ENCODE measurements around the gene RAB43.
"Not testable (repeated sequence)": the region's sequence is repeated elsewhere in the genome, so short reads cannot be mapped to it uniquely, and the experiment has no call there.

RAB43 gene

GRCh38 chr3:129121016-129121791, 400 bp downstream of the RAB43 start:
- peak in 1 of 5 donors; percentile 65 for DNase-seq

GRCh38 chr3:129120254-129121004, 1.2 kb downstream of the RAB43 start:
- DNase-seq, result peak; percentile 77 to 98 (median 86)

- DNase-seq, result peak in 1 of 5 donors; percentile 45
Observed at GRCh38 chr3:129119365-129120100, 2.1 kb downstream of the RAB43 start.

- peak in 4 of 5 donors; percentile 43 to 75 (median 54) for DNase-seq
Observed at GRCh38 chr3:129118745-129119144, 2.9 kb downstream of the RAB43 start.

GRCh38 chr3:129117134-129117533, 4.5 kb downstream of the RAB43 start:
- DNase-seq, result no peak

- DNase-seq, result peak in 1 of 5 donors; percentile 42
Observed at GRCh38 chr3:129116482-129116946, 5.1 kb downstream of the RAB43 start.

GRCh38 chr3:129114455-129114854, 7.1 kb downstream of the RAB43 start:
- no peak for DNase-seq

- DNase-seq, result peak in 1 of 5 donors; percentile 93
Observed at GRCh38 chr3:129112308-129113052, 9.1 kb downstream of the RAB43 start.

- DNase-seq, result not testable (repeated sequence)
Observed at GRCh38 chr3:129111076-129111780, 10.4 kb downstream of the RAB43 start.

GRCh38 chr3:129107793-129108192, 13.8 kb downstream of the RAB43 start:
- DNase-seq, result no peak

GRCh38 chr3:129106866-129107565, 14.6 kb downstream of the RAB43 start:
- DNase-seq, result no peak

GRCh38 chr3:129106320-129106719, 15.3 kb downstream of the RAB43 start:
- no peak for DNase-seq

- DNase-seq, result no peak
Observed at GRCh38 chr3:129105862-129106261, 15.7 kb downstream of the RAB43 start.

GRCh38 chr3:129104498-129105079, 17.0 kb downstream of the RAB43 start:
- no peak for DNase-seq

GRCh38 chr3:129104051-129104450, 17.6 kb downstream of the RAB43 start:
- no peak for DNase-seq

- DNase-seq, result no peak
Observed at GRCh38 chr3:129103296-129103695, 18.3 kb downstream of the RAB43 start.

- no peak for DNase-seq
Observed at GRCh38 chr3:129101370-129102138, 20.1 kb downstream of the RAB43 start.

- DNase-seq, result no peak
Observed at GRCh38 chr3:129100274-129100673, 21.3 kb downstream of the RAB43 start.

GRCh38 chr3:129095285-129095684, 26.3 kb downstream of the RAB43 start:
- DNase-seq, result no peak

- DNase-seq, result not testable (repeated sequence)
Observed at GRCh38 chr3:129088312-129088711, 33.3 kb downstream of the RAB43 start.

Measured in T-helper 1 cell (primary cell).